HEK293 (cell line): ENCODE data around the gene BAG1.

Experiments used
- CTCF ChIP-seq: fragments of 450-650 bp; formaldehyde crosslinking; IDR thresholded peaks from 2 replicates; pipeline ENCODE4 v1.5.1; 2016; ENCODE audit warnings: missing biosample characterization, missing genetic modification characterization
- ZBTB20 ChIP-seq: fragments of 450-650 bp; formaldehyde crosslinking; IDR thresholded peaks from 2 replicates; pipeline ENCODE4 v1.5.1; 2016; ENCODE audit warnings: missing biosample characterization, missing genetic modification characterization
- ZFP3 ChIP-seq: fragments of 450-650 bp; formaldehyde crosslinking; IDR thresholded peaks from 2 replicates; pipeline ENCODE4 v1.5.1; 2016; ENCODE audit warnings: low read depth, missing biosample characterization, missing genetic modification characterization
- ZNF274 ChIP-seq, 2 experiments: fragments of 200-500 bp in 1 of 2; fragments of 450-650 bp in 1 of 2; sonication (Bioruptor generic) in 1 of 2; formaldehyde crosslinking in 1 of 2; IDR thresholded peaks; 2 replicates each; pipeline versions ENCODE4 v1.5.1 to v1.6.1; 2014 to 2016; ENCODE audit warnings: borderline replicate concordance in 1 of 2, inconsistent platforms in 1 of 2, low read length in 1 of 2, missing biosample characterization in 1 of 2, missing genetic modification characterization in 1 of 2
- ZNF416 ChIP-seq: fragments of 450-650 bp; formaldehyde crosslinking; IDR thresholded peaks from 2 replicates; pipeline ENCODE4 v1.5.1; 2016; ENCODE audit warnings: missing biosample characterization, missing genetic modification characterization
- ZNF600 ChIP-seq: fragments of 450-650 bp; formaldehyde crosslinking; IDR thresholded peaks from 2 replicates; pipeline ENCODE4 v1.5.1; 2016; ENCODE audit warnings: missing biosample characterization, missing genetic modification characterization
- ZNF701 ChIP-seq: fragments of 450-650 bp; formaldehyde crosslinking; IDR thresholded peaks from 2 replicates; pipeline ENCODE4 v1.5.1; 2016; ENCODE audit warnings: missing biosample characterization, missing genetic modification characterization
- ZSCAN5A ChIP-seq: fragments of 450-650 bp; formaldehyde crosslinking; IDR thresholded peaks from 2 replicates; pipeline ENCODE4 v1.5.1; 2016; ENCODE audit warnings: missing biosample characterization, missing genetic modification characterization
- TF ChIP-seq, protein P1 (sequence below): fragments of 450-650 bp; formaldehyde crosslinking; IDR thresholded peaks from 2 replicates; pipeline ENCODE4 v1.5.1; 2016; ENCODE audit warnings: missing biosample characterization, missing genetic modification characterization, low read depth

DNA sequence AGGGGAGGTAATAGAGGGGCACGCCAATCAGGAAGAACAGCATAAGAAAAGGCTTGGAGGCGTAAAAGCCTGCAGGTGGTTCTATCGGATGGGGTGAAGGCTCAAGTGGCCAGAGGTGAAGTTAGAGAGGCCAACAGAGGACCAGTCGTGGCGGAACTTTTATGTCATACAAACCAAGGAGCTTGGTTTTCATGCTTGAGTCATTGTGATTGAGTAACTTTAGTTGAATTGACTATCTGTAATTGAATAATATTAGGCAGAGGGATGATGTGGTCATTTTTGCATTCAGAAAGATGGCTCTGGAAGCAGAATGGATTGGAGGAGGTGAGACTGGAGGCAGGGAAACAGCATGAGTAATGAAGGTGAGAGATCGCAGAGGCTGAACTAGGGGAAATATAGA lies 31.7 kb downstream of the BAG1 start:
- TF ChIP-seq ZNF701 (tag by site-specific recombination): no peak
- TF ChIP-seq, protein P1, sequence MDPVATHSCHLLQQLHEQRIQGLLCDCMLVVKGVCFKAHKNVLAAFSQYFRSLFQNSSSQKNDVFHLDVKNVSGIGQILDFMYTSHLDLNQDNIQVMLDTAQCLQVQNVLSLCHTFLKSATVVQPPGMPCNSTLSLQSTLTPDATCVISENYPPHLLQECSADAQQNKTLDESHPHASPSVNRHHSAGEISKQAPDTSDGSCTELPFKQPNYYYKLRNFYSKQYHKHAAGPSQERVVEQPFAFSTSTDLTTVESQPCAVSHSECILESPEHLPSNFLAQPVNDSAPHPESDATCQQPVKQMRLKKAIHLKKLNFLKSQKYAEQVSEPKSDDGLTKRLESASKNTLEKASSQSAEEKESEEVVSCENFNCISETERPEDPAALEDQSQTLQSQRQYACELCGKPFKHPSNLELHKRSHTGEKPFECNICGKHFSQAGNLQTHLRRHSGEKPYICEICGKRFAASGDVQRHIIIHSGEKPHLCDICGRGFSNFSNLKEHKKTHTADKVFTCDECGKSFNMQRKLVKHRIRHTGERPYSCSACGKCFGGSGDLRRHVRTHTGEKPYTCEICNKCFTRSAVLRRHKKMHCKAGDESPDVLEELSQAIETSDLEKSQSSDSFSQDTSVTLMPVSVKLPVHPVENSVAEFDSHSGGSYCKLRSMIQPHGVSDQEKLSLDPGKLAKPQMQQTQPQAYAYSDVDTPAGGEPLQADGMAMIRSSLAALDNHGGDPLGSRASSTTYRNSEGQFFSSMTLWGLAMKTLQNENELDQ (tag by site-specific recombination): no peak
- TF ChIP-seq ZSCAN5A: no peak
- no peak for TF ChIP-seq ZFP3
- no peak for TF ChIP-seq CTCF (tag by site-specific recombination)
- no peak for TF ChIP-seq ZNF600 (tag by site-specific recombination)
- TF ChIP-seq ZNF274 (IDR thresholded peaks at IDR 0.05; ENCODE audit: low read length): no peak
- no peak for TF ChIP-seq ZNF274 (tag by site-specific recombination; IDR thresholded peaks at IDR 0.05; ENCODE audit: borderline replicate concordance)
- no peak for TF ChIP-seq ZBTB20
- TF ChIP-seq ZNF416 (tag by site-specific recombination): no peak
